T-helper 1 cell treated with Interleukin-12 subunit alpha and Interleukin-12 subunit beta and Interleukin-4 antibody, amounts not matched to agents 30 μg/mL and 1 μg/mL, for 36 hours (primary cell): Measurements from ENCODE around the gene SLC8A3.

Experiments
- H3K27ac Mint-ChIP-seq: one replicate; pipeline ENCODE4 v1.8.0; 2021; ENCODE audit warnings: mild to moderate bottlenecking, mixed read lengths
- H3K27me3 Mint-ChIP-seq: one replicate; pipeline ENCODE4 v1.8.0; 2021; ENCODE audit warnings: low read depth, mixed read lengths
- H3K36me3 Mint-ChIP-seq: one replicate; pipeline ENCODE4 v1.8.0; 2021; ENCODE audit warnings: low read depth, mixed read lengths
- H3K4me1 Mint-ChIP-seq: one replicate; pipeline ENCODE4 v1.8.0; 2021; ENCODE audit warnings: low read depth, mixed read lengths
- H3K4me3 Mint-ChIP-seq: one replicate; pipeline ENCODE4 v1.8.0; 2021; ENCODE audit warnings: mild to moderate bottlenecking, moderate library complexity, mixed read lengths
- H3K9me3 Mint-ChIP-seq: one replicate; pipeline ENCODE4 v1.8.0; 2021; ENCODE audit warnings: mixed read lengths

Gene SLC8A3

DNA sequence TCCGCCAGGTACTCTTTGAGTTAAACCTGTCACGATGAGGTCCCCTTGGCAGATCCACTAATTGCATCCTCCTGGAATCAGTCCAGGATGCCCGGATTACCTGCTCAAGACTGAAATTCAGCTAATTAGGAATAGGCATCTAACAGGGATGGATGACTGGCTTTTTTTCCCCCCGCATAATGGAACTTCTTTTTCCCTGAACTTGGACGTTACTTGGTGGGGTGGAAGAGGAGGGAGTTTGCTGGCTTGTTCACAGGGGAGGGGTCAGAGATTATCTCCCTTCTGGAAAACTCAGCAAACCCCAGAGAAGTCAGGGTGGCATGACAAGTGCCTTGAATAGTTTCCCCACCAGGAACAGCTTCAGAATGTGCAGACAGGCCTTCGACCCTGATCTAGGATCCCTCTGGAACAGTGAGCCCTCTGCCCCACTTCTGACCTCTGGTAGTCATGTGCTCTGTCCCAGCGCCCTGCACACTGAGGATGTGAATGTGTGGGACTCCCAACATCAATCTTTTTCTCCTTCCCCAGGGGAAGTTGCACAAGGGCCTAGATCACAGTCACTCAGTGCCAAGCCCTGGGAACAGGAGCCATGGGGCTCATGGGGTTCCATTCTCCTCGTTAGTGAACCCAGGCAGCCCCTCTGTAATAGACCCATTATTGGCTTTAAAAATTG lies 167.1 kb downstream of the SLC8A3 start:
- H3K27ac Mint-ChIP-seq = no peak overlapping the region
- peaks cover 17% of the 10 kb centered on the region for H3K4me1 Mint-ChIP-seq
- H3K27me3 Mint-ChIP-seq = peaks cover 9% of the 10 kb centered on the region
- no peak overlapping the region for H3K4me3 Mint-ChIP-seq
- H3K36me3 Mint-ChIP-seq = no peaks in the 10 kb centered on the region
- no peaks in the 10 kb centered on the region for H3K9me3 Mint-ChIP-seq

DNA sequence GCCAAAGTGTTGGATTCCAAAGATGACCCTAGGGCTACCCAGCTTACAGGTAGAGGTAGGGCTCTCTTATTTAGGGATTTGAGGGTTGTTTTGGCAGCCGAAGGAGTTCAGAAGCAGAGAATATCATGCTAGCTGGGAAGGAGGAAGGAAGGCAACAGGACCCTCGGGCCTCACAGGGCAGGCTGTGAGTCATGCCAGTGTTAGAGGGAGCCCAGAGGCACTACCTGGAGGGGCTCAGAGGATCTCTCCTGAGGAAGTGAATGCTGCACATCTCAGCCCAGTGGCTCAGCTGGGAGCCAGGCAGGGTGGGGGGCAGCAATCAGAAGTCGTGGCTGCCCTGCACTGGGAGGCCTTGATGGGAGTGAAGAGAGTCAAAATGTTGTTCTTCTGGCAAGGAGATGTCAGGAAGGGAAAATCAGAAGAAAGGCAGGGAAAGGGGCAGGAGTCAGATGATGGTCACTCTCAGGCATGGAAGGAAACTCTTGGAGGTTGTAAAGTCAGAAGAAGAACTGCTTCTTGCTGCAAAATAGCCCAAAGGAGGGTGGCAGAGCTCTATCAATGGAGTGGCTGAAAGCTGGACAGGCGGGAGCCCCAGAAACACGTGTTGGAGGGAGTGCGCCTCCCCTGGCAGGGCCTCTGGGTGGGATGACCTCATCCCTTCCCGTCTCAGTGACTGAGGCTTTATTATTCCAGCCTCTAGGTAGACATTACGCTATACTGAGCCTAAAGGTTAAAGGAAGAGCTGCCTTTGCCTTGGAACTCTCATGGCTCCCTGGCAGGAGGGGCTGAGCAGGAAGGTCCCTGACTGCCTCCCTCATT lies 168.2 kb downstream of the SLC8A3 start:
- Mint-ChIP-seq H3K27me3 (peaks cover 10% of the 10 kb centered on the region), H3K36me3 (no peaks in the 10 kb centered on the region), H3K27ac (no peak overlapping the region), H3K4me3 (no peak overlapping the region), H3K4me1 (peaks cover 17% of the 10 kb centered on the region), H3K9me3 (no peaks in the 10 kb centered on the region)

DNA sequence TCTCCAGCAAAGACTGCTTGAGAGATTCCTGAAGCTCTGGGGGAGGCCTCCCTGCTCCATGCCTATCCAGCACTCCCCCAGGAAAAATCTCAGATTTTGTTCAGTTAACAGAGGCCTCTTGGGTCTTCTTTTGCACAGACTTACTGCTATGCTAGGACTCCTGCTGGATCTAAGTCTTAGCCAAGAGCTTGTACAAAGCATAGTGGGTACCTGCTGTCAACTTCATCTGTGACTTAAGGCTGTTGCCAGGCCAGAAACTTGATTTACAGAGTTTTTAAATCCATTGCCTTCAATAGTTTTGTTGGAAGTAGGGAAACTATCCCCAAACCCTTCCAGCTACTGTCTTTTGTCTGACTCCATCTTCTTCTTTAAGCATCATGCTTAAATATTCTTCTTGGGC lies 169.1 kb downstream of the SLC8A3 start:
- H3K4me1 Mint-ChIP-seq = peaks cover 17% of the 10 kb centered on the region
- H3K9me3 Mint-ChIP-seq = no peaks in the 10 kb centered on the region
- no peaks in the 10 kb centered on the region for H3K36me3 Mint-ChIP-seq
- H3K27me3 Mint-ChIP-seq = peaks cover 10% of the 10 kb centered on the region
- H3K27ac Mint-ChIP-seq = no peak overlapping the region
- H3K4me3 Mint-ChIP-seq = no peak overlapping the region

GRCh38 chr14:70018713-70019211 lies 170.0 kb downstream of the SLC8A3 start:
- no peak overlapping the region for H3K27ac Mint-ChIP-seq
- peaks cover 17% of the 10 kb centered on the region for H3K4me1 Mint-ChIP-seq
- no peak overlapping the region for H3K4me3 Mint-ChIP-seq
- peaks cover 11% of the 10 kb centered on the region for H3K27me3 Mint-ChIP-seq
- H3K36me3 Mint-ChIP-seq = no peaks in the 10 kb centered on the region
- no peaks in the 10 kb centered on the region for H3K9me3 Mint-ChIP-seq

DNA sequence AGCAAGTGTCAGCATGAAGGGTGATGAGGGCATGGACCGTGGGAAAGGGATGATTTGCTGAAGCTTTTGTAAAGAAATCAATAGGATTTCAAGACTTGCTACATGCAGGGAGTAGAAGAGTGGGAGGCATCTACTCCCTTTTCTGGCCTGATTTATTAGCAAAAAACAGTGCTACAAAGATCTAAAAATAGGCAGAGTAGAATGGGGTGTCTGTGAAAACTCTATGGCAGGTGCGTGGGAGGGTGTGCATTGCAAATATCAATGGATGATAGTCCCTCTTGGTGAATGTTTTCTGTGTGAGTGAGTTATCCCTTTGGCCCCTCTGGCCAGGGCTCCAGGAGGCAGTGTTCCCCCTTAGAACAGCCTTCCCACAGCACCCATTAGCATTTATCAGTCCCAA lies 170.5 kb downstream of the SLC8A3 start:
- peaks cover 17% of the 10 kb centered on the region for H3K4me1 Mint-ChIP-seq
- peaks cover 11% of the 10 kb centered on the region for H3K27me3 Mint-ChIP-seq
- no peaks in the 10 kb centered on the region for H3K36me3 Mint-ChIP-seq
- peak overlapping the region; percentile 9 for H3K4me3 Mint-ChIP-seq
- no peaks in the 10 kb centered on the region for H3K9me3 Mint-ChIP-seq
- H3K27ac Mint-ChIP-seq = no peak overlapping the region

GRCh38 chr14:70014406-70015095 lies 174.2 kb downstream of the SLC8A3 start:
- no peaks in the 10 kb centered on the region for H3K36me3 Mint-ChIP-seq
- no peak overlapping the region for H3K27ac Mint-ChIP-seq
- H3K4me3 Mint-ChIP-seq = no peak overlapping the region
- H3K27me3 Mint-ChIP-seq = peaks cover 11% of the 10 kb centered on the region
- no peaks in the 10 kb centered on the region for H3K9me3 Mint-ChIP-seq
- H3K4me1 Mint-ChIP-seq = peaks cover 21% of the 10 kb centered on the region

DNA sequence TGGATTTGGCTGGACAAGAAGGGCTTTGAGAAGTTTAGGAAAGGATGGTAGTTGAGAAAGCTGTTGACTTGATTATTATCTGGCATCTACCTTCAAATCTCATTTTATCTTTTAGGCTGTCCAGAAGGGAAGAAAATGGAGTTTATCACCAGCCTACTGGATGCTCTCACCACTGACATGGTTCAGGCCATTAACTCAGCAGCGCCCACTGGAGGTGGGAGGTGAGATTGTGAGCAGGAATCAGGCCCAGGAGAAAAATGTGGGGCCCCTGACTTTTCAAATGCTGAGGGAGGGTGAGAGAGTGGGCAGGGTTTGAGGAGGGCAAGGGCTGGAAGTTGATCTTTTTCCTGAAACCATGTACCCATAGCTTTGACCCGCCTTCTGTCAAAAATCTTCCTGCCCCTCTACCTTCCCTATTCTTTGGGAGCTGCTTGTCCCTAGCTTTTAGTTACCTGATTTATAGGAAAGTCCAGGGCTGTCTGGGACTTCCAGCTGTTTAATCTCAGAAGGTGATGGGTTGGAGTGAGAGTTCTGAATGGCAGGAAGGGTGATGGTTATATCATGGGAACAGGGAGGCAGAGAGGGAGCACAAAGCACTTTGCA lies 175.4 kb downstream of the SLC8A3 start:
- Mint-ChIP-seq H3K36me3 (no peaks in the 10 kb centered on the region), H3K27ac (no peak overlapping the region), H3K27me3 (peaks cover 11% of the 10 kb centered on the region), H3K9me3 (no peaks in the 10 kb centered on the region), H3K4me1 (peaks cover 10% of the 10 kb centered on the region), H3K4me3 (no peak overlapping the region)

DNA sequence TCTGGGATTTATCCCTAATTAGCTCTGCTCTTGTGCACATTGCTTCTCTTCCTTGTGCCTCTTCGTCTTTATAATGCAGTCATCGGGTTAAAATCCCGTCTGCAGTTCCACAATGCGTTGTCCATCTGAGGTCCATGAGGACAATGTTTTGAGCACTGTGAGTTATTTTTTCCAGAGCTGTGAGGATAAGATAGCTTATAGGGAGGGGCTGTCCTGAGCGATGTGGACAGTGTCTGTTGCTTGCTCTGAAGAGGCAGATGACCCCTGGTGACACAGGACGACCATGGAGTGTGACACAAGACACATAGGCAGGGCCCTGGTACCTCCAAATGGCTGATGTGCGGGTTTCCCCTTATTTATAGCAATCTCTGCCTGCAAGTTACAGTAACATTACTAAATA lies 177.0 kb downstream of the SLC8A3 start:
- H3K4me1 Mint-ChIP-seq = peaks cover 7% of the 10 kb centered on the region
- no peak overlapping the region for H3K4me3 Mint-ChIP-seq
- H3K9me3 Mint-ChIP-seq = no peaks in the 10 kb centered on the region
- H3K36me3 Mint-ChIP-seq = no peaks in the 10 kb centered on the region
- H3K27me3 Mint-ChIP-seq = peaks cover 11% of the 10 kb centered on the region
- H3K27ac Mint-ChIP-seq = no peak overlapping the region

DNA sequence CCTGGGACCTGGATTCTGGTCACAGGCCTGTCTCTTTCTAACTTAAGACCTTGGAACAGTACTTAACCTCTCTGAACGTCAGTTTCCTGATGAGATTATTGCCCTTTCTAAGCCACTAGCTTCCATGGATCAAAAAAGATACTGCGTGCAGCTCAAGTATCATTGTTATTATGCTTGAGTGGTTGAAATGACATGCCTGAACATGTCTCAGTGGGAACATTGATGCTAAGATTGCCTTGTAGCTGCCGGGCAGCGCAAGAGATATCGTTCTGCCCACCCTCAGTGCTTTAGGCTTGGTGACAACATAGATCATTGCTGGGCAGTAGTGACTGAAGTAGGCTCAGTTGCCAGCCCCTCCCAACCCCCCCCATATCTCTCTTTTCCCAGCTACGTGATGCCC lies 177.7 kb downstream of the SLC8A3 start:
- Mint-ChIP-seq H3K27ac (no peak overlapping the region), H3K4me1 (peaks cover 9% of the 10 kb centered on the region), H3K36me3 (no peaks in the 10 kb centered on the region), H3K27me3 (peaks cover 11% of the 10 kb centered on the region), H3K9me3 (no peaks in the 10 kb centered on the region), H3K4me3 (no peak overlapping the region)

- Mint-ChIP-seq H3K27ac (no peak overlapping the region), H3K36me3 (no peaks in the 10 kb centered on the region), H3K27me3 (peaks cover 5% of the 10 kb centered on the region), H3K4me3 (no peak overlapping the region), H3K9me3 (no peaks in the 10 kb centered on the region), H3K4me1 (peaks cover 9% of the 10 kb centered on the region)
These were observed 178.8 kb downstream of the SLC8A3 start for GRCh38 chr14:70009961-70010360.

DNA sequence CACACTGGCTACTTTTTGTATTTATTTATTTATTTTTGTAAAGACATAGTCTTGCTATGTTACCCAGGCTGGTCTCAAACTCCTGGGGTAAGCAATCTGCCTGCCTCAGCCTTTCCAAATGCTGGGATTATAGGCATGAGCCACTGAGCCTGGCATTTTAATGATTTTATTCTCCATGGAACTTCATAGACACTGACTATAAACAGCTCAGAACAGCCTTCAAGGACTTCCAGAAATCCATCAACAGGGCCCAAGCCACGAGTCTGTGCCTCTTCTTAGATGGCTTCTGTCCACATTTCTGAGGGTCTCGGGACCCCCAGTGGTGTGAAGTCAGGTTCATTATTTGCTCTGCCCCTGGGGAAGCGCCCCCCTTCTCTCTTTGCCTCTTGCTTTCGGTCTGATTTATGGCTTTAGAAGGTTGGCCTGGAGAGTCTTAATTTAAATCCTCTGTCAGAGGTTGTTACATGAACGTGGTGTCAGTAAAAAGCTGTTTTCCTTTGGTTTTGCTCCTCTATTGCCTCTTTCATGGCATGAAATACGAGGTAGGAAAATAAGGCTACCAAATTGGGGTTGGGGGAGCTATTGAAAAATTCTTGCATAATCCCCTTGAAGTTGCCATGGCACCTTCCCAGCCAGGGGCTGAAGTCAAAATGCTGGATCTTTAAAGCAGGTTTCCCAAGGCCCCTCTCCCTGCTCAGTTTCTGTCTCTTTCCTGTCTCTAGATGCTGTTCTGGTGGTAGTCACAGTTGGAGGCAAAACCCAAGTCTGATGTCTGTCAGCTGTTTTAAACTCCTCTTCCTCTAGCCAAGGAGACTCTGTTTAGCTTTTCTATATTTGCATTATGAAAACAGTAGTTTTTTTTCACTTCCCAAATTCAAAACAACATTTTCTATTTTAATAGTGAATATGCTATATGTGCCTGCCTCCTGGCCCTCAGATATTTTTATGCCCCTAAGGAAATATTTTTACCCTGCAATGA lies 180.2 kb downstream of the SLC8A3 start:
- Mint-ChIP-seq H3K36me3 (no peaks in the 10 kb centered on the region), H3K9me3 (no peaks in the 10 kb centered on the region), H3K27ac (no peak overlapping the region), H3K4me1 (peaks cover 9% of the 10 kb centered on the region), H3K27me3 (peaks cover 6% of the 10 kb centered on the region), H3K4me3 (no peak overlapping the region)

GRCh38 chr14:70006699-70007098 lies 182.1 kb downstream of the SLC8A3 start:
- no peaks in the 10 kb centered on the region for H3K9me3 Mint-ChIP-seq
- H3K4me3 Mint-ChIP-seq = no peak overlapping the region
- H3K4me1 Mint-ChIP-seq = peaks cover 5% of the 10 kb centered on the region
- H3K27me3 Mint-ChIP-seq = peaks cover 14% of the 10 kb centered on the region
- no peak overlapping the region for H3K27ac Mint-ChIP-seq
- H3K36me3 Mint-ChIP-seq = no peaks in the 10 kb centered on the region

GRCh38 chr14:70005281-70005805 lies 183.4 kb downstream of the SLC8A3 start:
- peaks cover 14% of the 10 kb centered on the region for H3K27me3 Mint-ChIP-seq

More at GRCh38 chr14:70005281-70005805, 183.4 kb downstream of the SLC8A3 start:
- Mint-ChIP-seq H3K4me1 (peaks cover 5% of the 10 kb centered on the region), H3K4me3 (no peak overlapping the region), H3K36me3 (no peaks in the 10 kb centered on the region), H3K9me3 (no peaks in the 10 kb centered on the region), H3K27ac (no peak overlapping the region)
